Stromal cell of bone marrow (primary cell): ENCODE measurements around the gene PLEKHJ1.

ENCODE experiments used
- DNase-seq: peaks from one replicate; pipeline ENCODE4 v3.0.0-alpha.2; 2012; ENCODE audit warnings: low read depth

The PLEKHJ1 gene

GRCh38 chr19:2249010-2249866 lies 13.1 kb upstream of the PLEKHJ1 start, which contains the start of gene AMH:
AMH (plus strand) TSS chr19:2249323; CDS start chr19:2249333, 10 bp downstream.
- no peak for DNase-seq

DNA sequence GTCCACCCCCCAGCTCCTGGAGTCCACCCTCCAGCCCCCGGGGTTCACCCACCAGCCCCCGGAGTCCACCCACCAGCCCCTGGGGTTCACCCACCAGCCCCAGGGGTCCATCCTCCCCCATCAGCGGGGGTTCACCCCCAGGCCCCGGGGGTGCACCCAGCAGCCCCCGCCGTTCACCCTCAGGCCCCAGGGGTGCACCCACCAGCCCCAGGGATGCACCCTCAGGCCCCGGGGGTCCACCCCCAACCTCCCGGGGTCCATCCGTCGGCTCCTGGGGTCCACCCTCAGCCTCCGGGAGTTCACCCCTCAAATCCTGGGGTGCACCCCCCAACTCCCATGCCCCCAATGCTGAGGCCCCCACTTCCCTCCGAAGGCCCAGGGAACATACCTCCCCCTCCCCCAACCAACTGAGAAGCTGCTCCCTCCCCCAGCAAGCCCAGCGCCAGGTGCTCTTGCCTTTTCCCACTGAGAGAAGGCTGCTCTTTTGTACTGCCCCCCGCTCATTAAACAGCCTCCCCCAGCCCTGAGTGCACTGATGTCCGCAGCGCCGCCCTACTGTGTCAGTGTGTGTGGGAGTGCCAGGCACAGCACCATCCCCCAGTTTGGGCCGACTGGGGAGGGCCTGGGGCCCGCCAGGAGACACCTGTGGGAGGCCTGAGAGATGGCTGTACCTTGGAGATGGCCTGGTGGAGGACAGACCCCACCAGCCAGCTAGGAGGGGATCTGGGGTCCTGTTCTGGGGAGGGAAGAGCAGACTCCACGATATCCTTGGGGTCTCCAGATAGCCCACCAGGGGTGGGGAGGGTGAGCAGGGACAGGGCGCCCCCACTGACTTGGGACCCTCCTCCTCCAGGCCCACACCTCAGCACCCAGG lies 12.2 kb upstream of the PLEKHJ1 start:
- no peak for DNase-seq

DNA sequence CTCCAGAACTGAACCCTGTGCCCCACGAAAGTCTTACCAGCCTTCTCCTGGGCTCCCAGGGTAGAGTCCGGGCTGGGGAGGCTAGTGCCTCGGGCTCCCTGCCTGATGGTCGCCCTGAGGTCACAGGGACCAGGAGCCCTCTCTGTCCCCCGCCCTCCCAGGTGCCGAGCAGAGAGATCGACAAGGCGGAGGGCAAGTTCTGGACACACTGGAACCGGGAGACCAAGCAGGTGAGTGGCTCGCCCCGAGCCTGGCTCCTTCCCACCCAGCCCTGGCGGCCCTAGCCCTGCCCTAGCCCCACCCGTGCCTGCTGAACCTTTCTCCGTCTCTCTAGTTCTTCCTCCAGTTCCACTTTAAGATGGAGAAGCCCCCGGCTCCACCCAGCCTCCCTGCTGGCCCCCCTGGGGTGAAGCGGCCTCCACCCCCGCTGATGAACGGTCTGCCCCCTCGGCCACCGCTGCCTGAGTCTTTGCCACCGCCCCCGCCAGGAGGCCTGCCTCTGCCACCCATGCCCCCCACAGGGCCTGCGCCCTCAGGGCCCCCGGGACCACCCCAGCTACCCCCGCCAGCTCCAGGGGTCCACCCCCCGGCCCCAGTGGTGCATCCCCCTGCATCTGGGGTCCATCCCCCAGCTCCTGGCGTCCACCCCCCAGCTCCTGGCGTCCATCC lies 11.4 kb upstream of the PLEKHJ1 start:
- no peak for DNase-seq

- no peak for DNase-seq
These were observed 10.8 kb upstream of the PLEKHJ1 start for GRCh38 chr19:2246801-2247361.

DNA sequence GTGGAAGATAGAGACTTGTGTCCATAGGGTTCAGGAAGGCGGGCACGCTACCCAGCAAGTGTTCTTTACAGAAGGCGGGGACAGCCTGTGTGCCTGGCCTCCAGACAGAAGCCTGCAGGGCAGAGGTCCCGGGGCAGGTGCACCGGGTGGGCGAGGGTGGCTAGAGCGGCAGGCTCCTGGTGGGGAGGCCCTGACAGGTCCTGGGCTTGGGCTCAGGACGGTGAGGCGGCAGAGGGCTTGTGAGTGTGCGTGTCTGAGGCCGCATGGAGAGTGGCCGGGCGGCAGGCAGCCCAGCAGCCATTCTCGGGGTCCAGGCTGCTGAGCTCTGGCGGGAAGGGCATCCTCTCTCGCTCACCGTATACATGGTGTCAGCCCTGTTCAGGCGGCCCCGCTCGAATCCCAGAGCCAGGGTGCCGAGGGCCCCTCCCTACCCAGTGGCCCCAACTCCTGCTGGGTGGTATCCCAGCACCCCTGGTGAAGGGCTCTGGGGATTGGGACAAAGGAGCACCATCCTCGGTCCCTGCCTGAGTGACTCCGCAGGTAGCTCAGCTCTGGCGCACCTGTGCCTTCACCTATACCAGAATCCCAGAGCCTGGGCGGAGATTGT lies 10.0 kb upstream of the PLEKHJ1 start:
- no peak for DNase-seq

DNA sequence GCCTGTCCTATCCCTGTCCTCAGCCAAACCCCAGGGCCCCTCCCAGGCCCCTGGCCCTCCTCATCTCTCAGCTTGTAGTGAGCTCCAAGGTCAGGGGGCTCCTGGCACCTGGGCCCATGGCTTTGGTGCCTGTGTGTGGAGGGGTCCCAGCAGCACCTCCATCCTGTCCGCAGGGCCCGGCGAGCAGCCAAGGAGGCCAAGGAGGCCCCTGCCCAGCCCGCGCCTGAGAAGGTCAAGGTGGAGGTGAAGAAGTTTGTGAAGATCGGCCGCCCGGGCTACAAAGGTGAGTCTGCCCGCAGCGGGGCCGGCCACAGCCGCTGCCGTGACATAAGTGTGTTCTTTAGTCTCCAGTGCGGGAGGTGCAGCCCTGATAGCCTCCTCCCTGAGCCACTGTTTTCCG lies 9.1 kb upstream of the PLEKHJ1 start:
- DNase-seq = no peak

GRCh38 chr19:2244486-2244885 lies 8.4 kb upstream of the PLEKHJ1 start:
- DNase-seq = no peak

DNA sequence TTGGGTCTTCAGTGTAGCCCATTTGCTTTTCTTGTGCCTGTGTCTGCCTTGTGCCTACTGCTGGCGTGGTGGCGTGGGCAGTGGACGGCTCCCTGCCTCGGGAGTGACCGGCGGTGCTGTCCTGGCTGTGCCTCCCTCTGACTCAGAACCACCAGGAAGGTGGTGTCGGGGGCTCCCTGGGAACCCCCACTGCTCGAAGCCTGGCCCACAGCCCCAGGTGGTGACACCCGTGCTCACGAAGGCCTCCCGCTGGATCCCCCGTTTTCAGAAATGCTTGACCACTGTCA lies 7.9 kb upstream of the PLEKHJ1 start:
- DNase-seq = no peak

GRCh38 chr19:2243274-2244124 lies 7.4 kb upstream of the PLEKHJ1 start:
- no peak for DNase-seq

DNA sequence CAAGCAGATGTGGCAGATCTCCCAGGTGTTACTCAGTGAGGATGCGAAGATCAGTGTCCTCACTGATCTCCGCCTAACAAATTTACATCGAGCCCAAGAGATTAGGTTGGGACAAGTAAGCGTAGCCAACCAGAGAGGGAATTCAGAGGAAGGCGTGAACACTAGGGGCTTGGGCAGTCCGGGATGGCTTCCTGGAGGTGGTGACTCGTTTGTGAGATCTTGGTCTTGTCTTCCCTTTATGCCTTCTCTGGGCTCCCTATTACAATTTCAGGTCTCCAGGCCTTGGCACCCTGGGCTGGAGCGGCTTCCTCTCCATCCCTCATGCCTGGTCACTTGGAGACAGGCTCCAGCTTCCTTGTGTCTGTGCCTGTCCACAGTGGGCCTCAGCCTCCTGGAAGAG lies 6.7 kb upstream of the PLEKHJ1 start:
- no peak for DNase-seq

- DNase-seq = no peak
These were observed 6.0 kb upstream of the PLEKHJ1 start for GRCh38 chr19:2242092-2242537.

GRCh38 chr19:2240881-2241760 lies 5.0 kb upstream of the PLEKHJ1 start:
- DNase-seq = no peak

- DNase-seq = no peak
These were observed 3.9 kb upstream of the PLEKHJ1 start for GRCh38 chr19:2239771-2240770.

GRCh38 chr19:2239173-2239572 lies 3.0 kb upstream of the PLEKHJ1 start:
- DNase-seq = no peak

DNA sequence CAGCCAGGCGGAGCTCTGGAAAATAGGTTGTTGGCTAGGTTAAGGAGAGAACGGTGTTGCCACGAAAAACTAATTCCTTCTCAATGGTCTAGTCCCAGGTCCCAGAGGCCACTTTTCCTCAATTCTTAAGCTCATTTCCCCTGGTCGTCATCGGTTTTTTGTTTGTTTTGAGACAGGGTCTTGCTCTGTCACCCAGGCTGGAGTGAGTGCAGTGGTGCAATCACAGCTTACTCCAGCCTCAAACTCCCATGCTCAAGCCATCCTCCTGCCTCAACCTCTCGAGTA lies 1.7 kb upstream of the PLEKHJ1 start:
- DNase-seq = no peak

- no peak for DNase-seq
These were observed 1.1 kb upstream of the PLEKHJ1 start for GRCh38 chr19:2237051-2237868.

- DNase-seq = no peak
These were observed 140 bp downstream of the PLEKHJ1 start for GRCh38 chr19:2236064-2236313.

- DNase-seq = no peak
These were observed 607 bp downstream of the PLEKHJ1 start for GRCh38 chr19:2235381-2236063.
